ENCODE data around the gene SMYD1.

SMYD1 gene

GRCh38 chr2:88090446-88091283, 23.0 kb downstream of the SMYD1 start:
- DNase-seq = no peak

- no peak for DNase-seq
Observed at GRCh38 chr2:88091943-88092342, 24.3 kb downstream of the SMYD1 start.

- DNase-seq = no peak
Observed at GRCh38 chr2:88092773-88093172, 25.1 kb downstream of the SMYD1 start.

- no peak for DNase-seq
Observed at GRCh38 chr2:88095022-88095421, 27.4 kb downstream of the SMYD1 start.

GRCh38 chr2:88096708-88097107, 29.1 kb downstream of the SMYD1 start:
- no peak for DNase-seq

- DNase-seq = no peak
Observed at GRCh38 chr2:88097192-88097591, 29.6 kb downstream of the SMYD1 start.

- no peak for DNase-seq
Observed at GRCh38 chr2:88097891-88098557, 30.4 kb downstream of the SMYD1 start.

- no peak for DNase-seq
Observed at GRCh38 chr2:88098558-88098900, 30.9 kb downstream of the SMYD1 start.

- DNase-seq = no peak
Observed at GRCh38 chr2:88099798-88100488, 32.3 kb downstream of the SMYD1 start.

- no peak for DNase-seq
Observed at GRCh38 chr2:88100489-88100858, 32.8 kb downstream of the SMYD1 start.

- no peak for DNase-seq
Observed at GRCh38 chr2:88108796-88109195, 41.2 kb downstream of the SMYD1 start.

- DNase-seq = no peak
Observed at GRCh38 chr2:88110830-88111229, 43.2 kb downstream of the SMYD1 start.

- no peak for DNase-seq
Observed at GRCh38 chr2:88113069-88113468, 45.4 kb downstream of the SMYD1 start.

GRCh38 chr2:88114889-88115288, 47.3 kb downstream of the SMYD1 start:
- peak; percentile 66 for DNase-seq

GRCh38 chr2:88115825-88116518, 48.3 kb downstream of the SMYD1 start:
- no peak for DNase-seq

GRCh38 chr2:88116669-88117432, 49.2 kb downstream of the SMYD1 start:
- no peak for DNase-seq

- DNase-seq = no peak
Observed at GRCh38 chr2:88117973-88118372, 50.3 kb downstream of the SMYD1 start.

- no peak for DNase-seq
Observed at GRCh38 chr2:88121678-88122077, 54.1 kb downstream of the SMYD1 start.

- no peak for DNase-seq
Observed at GRCh38 chr2:88122141-88122884, 54.7 kb downstream of the SMYD1 start.

- DNase-seq = no peak
Observed at GRCh38 chr2:88123164-88123974, 55.7 kb downstream of the SMYD1 start.
